CD14-positive monocyte (primary cell): Measurements from ENCODE around the gene ZFAND2B. TPM values are rescaled to one million over a fixed set of nuclear protein-coding genes. Genes with fewer than 3 reads are reported as not detected.

Experiments
- DNase-seq, 3 donors: peaks; one replicate each; pipeline ENCODE4 v3.0.0-alpha.2; 2011 to 2022
- H2AFZ ChIP-seq: 2 replicates; pipeline ENCODE4 v1.6.0; 2012; ENCODE audit warnings: mild to moderate bottlenecking, low read depth, low read length, inconsistent platforms; ENCODE audit not compliant: insufficient read depth, poor library complexity, severe bottlenecking
- H3K27ac ChIP-seq, 2 donors: 1 replicate in 1 of 2; 2 replicates in 1 of 2; pipeline ENCODE4 v1.5.1; 2012 to 2013; ENCODE audit warnings: low read length in 2 of 2, control low read depth in 1 of 2, inconsistent platforms in 1 of 2, low read depth in 1 of 2, mild to moderate bottlenecking in 1 of 2
- H3K27me3 ChIP-seq, 2 donors: one replicate each; pipeline versions ENCODE4 v1.6.0 to v1.6.1; 2011 to 2013; ENCODE audit warnings: low read length in 2 of 2; ENCODE audit not compliant: control insufficient read depth in 2 of 2, insufficient read depth in 2 of 2
- H3K36me3 ChIP-seq, 2 donors: replicated peaks in 1 of 2; 1 replicate in 1 of 2; 2 replicates in 1 of 2; pipeline versions ENCODE4 v1.5.1 to v1.6.1; 2012 to 2013; ENCODE audit warnings: low read length in 2 of 2, control low read depth in 1 of 2, inconsistent platforms in 1 of 2, mild to moderate bottlenecking in 1 of 2; ENCODE audit not compliant: insufficient read depth in 2 of 2, control insufficient read depth in 1 of 2
- H3K4me1 ChIP-seq, 2 donors: 1 replicate in 1 of 2; 2 replicates in 1 of 2; pipeline versions ENCODE4 v1.5.1 to v1.6.1; 2012 to 2013; ENCODE audit warnings: low read length in 2 of 2, control low read depth in 1 of 2, inconsistent platforms in 1 of 2, mild to moderate bottlenecking in 1 of 2, moderate library complexity in 1 of 2; ENCODE audit not compliant: insufficient read depth in 2 of 2, control insufficient read depth in 1 of 2
- H3K4me2 ChIP-seq: replicated peaks from 2 replicates; pipeline ENCODE3; 2012; ENCODE audit warnings: low read length, moderate library complexity, mild to moderate bottlenecking; ENCODE audit not compliant: poor library complexity, severe bottlenecking; ENCODE audit errors: extremely low read depth
- H3K4me3 ChIP-seq, 3 experiments: fragments of 200-600 bp in 1 of 3; sonication (generic) in 1 of 3; replicated peaks in 1 of 3; 1 replicate in 2 of 3; 2 replicates in 1 of 3; pipeline ENCODE4 v1.5.1; 2011 to 2013; ENCODE audit warnings: low read length in 3 of 3, mild to moderate bottlenecking in 3 of 3, control low read depth in 2 of 3, low read depth in 2 of 3, inconsistent platforms in 1 of 3, moderate library complexity in 1 of 3
- H3K79me2 ChIP-seq: 2 replicates; pipeline ENCODE4 v1.6.0; 2012; ENCODE audit warnings: mild to moderate bottlenecking, control low read depth, inconsistent platforms, low read length, moderate library complexity; ENCODE audit not compliant: insufficient read depth
- H3K9ac ChIP-seq: 2 replicates; pipeline ENCODE4 v1.6.0; 2017; ENCODE audit warnings: low read length, mild to moderate bottlenecking; ENCODE audit not compliant: insufficient read depth, poor library complexity, severe bottlenecking
- H3K9me3 ChIP-seq, 2 donors: replicated peaks in 1 of 2; 1 replicate in 1 of 2; 2 replicates in 1 of 2; pipeline versions ENCODE4 v1.5.1 to v1.6.1; 2012 to 2013; ENCODE audit warnings: low read length in 2 of 2, control low read depth in 1 of 2; ENCODE audit not compliant: control insufficient read depth in 1 of 2, insufficient read depth in 1 of 2
- H4K20me1 ChIP-seq: 2 replicates; pipeline ENCODE4 v1.6.0; 2012; ENCODE audit warnings: mild to moderate bottlenecking, low read length, control low read depth, moderate library complexity; ENCODE audit not compliant: insufficient read depth
- H3K27ac Mint-ChIP-seq, 7 donors: one replicate each; pipeline ENCODE4 v1.8.0; 2020; ENCODE audit warnings: mild to moderate bottlenecking in 7 of 7, mixed read lengths in 7 of 7, moderate library complexity in 6 of 7, inconsistent platforms in 2 of 7
- H3K27me3 Mint-ChIP-seq, 3 donors: one replicate each; pipeline ENCODE4 v1.8.0; 2021 to 2022; ENCODE audit warnings: low read depth in 3 of 3, mild to moderate bottlenecking in 3 of 3, mixed read lengths in 3 of 3, moderate library complexity in 3 of 3, inconsistent platforms in 1 of 3
- H3K36me3 Mint-ChIP-seq, 2 donors: one replicate each; pipeline ENCODE4 v1.8.0; 2020; ENCODE audit warnings: mixed read lengths in 2 of 2, inconsistent platforms in 1 of 2, mild to moderate bottlenecking in 1 of 2
- H3K4me1 Mint-ChIP-seq: one replicate; pipeline ENCODE4 v1.8.0; 2020; ENCODE audit warnings: mild to moderate bottlenecking, mixed read lengths
- H3K4me3 Mint-ChIP-seq, 2 donors: one replicate each; pipeline ENCODE4 v1.8.0; 2020; ENCODE audit warnings: mild to moderate bottlenecking in 2 of 2, mixed read lengths in 2 of 2, moderate library complexity in 1 of 2
- H3K9me3 Mint-ChIP-seq, 7 donors: one replicate each; pipeline ENCODE4 v1.8.0; 2020 to 2022; ENCODE audit warnings: mixed read lengths in 7 of 7, mild to moderate bottlenecking in 6 of 7, moderate library complexity in 6 of 7, inconsistent platforms in 2 of 7
- CTCF ChIP-seq: fragments of 200-600 bp; IDR thresholded peaks from one replicate; pipeline ENCODE4 v1.8.0; 2022; ENCODE audit warnings: antibody characterized with exemption, mild to moderate bottlenecking
- WGBS: methylation state at CpG from one replicate; pipeline ENCODE4 v1.1.5; 2013; ENCODE audit warnings: missing lambda C conversion rate; ENCODE audit not compliant: insufficient coverage; 5-methylcytosine and 5-hydroxymethylcytosine counted together
- intact Hi-C, 2 donors: fragments of 100-400 bp; cut with micrococcal nuclease; formaldehyde crosslinking; loops; one replicate each; pipeline versions ENCODE4 v1.15.0 to v1.15.1; 2023
- polyA plus RNA-seq, 3 donors: library from polyadenylated mRNA; depleted of rRNA in 1 of 3; unstranded in 2 of 3; stranded (reverse) in 1 of 3; fragments of 300-500 nt in 2 of 3; fragments of >200 nt in 1 of 3; fragmentation: Illumina TruSeq in 2 of 3; gene quantifications; 1 replicate in 2 of 3; 2 replicates in 1 of 3; pipeline ENCODE4 v1.2.3, GENCODE V29; 2012 to 2021

ZFAND2B gene
- polyA plus RNA-seq, 3 donors = 45.7 to 98.9 (median 53.2) TPM

DNA sequence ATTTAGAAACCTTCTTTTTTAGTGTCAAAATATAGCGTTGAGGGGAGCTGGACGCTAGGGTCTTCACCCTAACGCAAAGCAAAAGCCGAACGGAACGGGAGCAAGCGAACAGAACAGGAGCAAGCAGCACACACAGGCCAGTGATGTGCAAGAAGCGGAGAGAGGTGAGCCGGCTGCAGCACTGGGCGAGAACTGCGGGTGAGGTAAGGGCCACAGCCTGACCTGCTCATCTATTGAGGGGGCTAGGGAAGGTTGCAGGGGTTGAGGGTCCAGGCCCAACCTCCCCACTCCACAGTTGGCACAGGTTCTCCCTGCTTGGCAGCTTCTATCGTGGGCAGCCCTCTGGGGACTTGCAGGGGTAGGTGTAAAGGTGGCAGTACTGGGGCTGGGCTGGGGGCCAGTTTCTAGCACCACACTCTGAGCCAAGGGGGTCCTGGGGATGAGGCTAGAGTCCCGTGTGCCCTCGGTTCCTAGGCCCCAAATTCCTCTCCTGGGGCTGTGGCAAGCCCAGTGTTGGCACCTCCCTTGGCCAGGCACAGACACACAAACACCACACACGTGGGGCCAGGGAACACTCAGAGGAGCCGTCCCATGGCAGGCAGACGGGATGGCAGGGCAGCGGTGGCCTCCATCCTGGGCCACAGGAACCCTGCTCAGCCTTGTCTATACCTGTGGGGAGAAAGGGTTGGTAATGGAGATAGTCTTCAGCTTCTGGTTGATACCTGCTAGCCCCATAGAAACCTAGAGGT, 13.4 kb downstream of the ZFAND2B start:
- H3K36me3 Mint-ChIP-seq = peaks cover 62 to 64% of the 10 kb centered on the region in 2 donors
- H3K9ac ChIP-seq = no peak overlapping the region
- TF ChIP-seq CTCF = no peak
- H3K36me3 ChIP-seq = peaks cover 51 to 56% of the 10 kb centered on the region in 2 donors
- H3K79me2 ChIP-seq = no peaks in the 10 kb centered on the region
- H2AFZ ChIP-seq = no peak overlapping the region
- no peak overlapping the region for H3K27ac ChIP-seq
- peaks cover 0 to 5% of the 10 kb centered on the region in 2 donors for H3K9me3 ChIP-seq
- H3K27ac Mint-ChIP-seq = no peak overlapping the region
- H3K4me1 ChIP-seq = peaks cover 36 to 44% of the 10 kb centered on the region in 2 donors
- peaks cover 0 to 59% of the 10 kb centered on the region in 2 donors for H3K27me3 ChIP-seq
- peaks cover 0 to 24% (median 11%) of the 10 kb centered on the region in 7 donors for H3K9me3 Mint-ChIP-seq
- no peak overlapping the region for H3K4me2 ChIP-seq
- peaks cover 39% of the 10 kb centered on the region for H3K4me1 Mint-ChIP-seq
- H4K20me1 ChIP-seq = peaks cover 64% of the 10 kb centered on the region
- H3K27me3 Mint-ChIP-seq = peaks cover 47 to 71% (median 49%) of the 10 kb centered on the region in 3 donors
- no peak for DNase-seq
- H3K4me3 ChIP-seq = no peak overlapping the region
- intact Hi-C loops = loop anchor here (5.0 kb wide), 2 partner anchors 32 to 43 kb away; partner anchors contain the start of genes TUBA4A (in 2 of the 2), TUBA4B (in 2 of the 2), CNPPD1 (in 1 of the 2) and RETREG2 (in 1 of the 2)
- 100% methylated on average over 10 of the region's 18 CpGs for WGBS
- peak overlapping the region in 1 of 2 donors; percentile 83 for H3K4me3 Mint-ChIP-seq

- peak overlapping the region in 1 of 7 donors; percentile 20 for H3K27ac Mint-ChIP-seq
- peaks cover 72% of the 10 kb centered on the region for H4K20me1 ChIP-seq
- no peak overlapping the region for H2AFZ ChIP-seq
- H3K9ac ChIP-seq = no peak overlapping the region
- 90% methylated on average over 6 of the region's 19 CpGs for WGBS
- H3K27me3 ChIP-seq = peaks cover 0 to 59% of the 10 kb centered on the region in 2 donors
- H3K4me3 ChIP-seq = no peak overlapping the region
- peaks cover 45 to 70% (median 47%) of the 10 kb centered on the region in 3 donors for H3K27me3 Mint-ChIP-seq
- no peak for DNase-seq
- no peak for TF ChIP-seq CTCF
- H3K79me2 ChIP-seq = no peaks in the 10 kb centered on the region
- H3K36me3 Mint-ChIP-seq = peaks cover 68 to 69% of the 10 kb centered on the region in 2 donors
- intact Hi-C loops = no loop called here
- H3K27ac ChIP-seq = no peak overlapping the region
- H3K36me3 ChIP-seq = peaks cover 53 to 58% of the 10 kb centered on the region in 2 donors
- peaks cover 0 to 5% of the 10 kb centered on the region in 2 donors for H3K9me3 ChIP-seq
- H3K4me2 ChIP-seq = no peak overlapping the region
- peaks cover 0 to 25% (median 11%) of the 10 kb centered on the region in 7 donors for H3K9me3 Mint-ChIP-seq
- H3K4me1 ChIP-seq = peaks cover 45 to 53% of the 10 kb centered on the region in 2 donors
- peaks cover 47% of the 10 kb centered on the region for H3K4me1 Mint-ChIP-seq
- peak overlapping the region in 1 of 2 donors; percentile 83 for H3K4me3 Mint-ChIP-seq
Observed at GRCh38 chr2:219220652-219221402, 14.2 kb downstream of the ZFAND2B start.
